GM12892 (cell line): ENCODE data around the gene ANKRD6.

Experiments
- POLR2A ChIP-seq: IDR thresholded peaks from 2 replicates; pipeline ENCODE4 v1.6.1; 2011; ENCODE audit warnings: low read depth, low read length, control low read depth
- POLR2AphosphoS5 ChIP-seq: IDR thresholded peaks from 2 replicates; pipeline ENCODE4 v1.6.1; 2011; ENCODE audit warnings: low read depth, low read length, control low read depth
- TAF1 ChIP-seq: IDR thresholded peaks from 2 replicates; pipeline ENCODE4 v1.6.1; 2011; ENCODE audit warnings: low read depth, mild to moderate bottlenecking, control low read depth, low read length, borderline replicate concordance

GRCh38 chr6:89657445-89658158 is 224.7 kb downstream of the ANKRD6 start:
- TF ChIP-seq POLR2A (no peak), TAF1 (no peak), POLR2AphosphoS5 (no peak)
